GM21723 (cell line): ENCODE results near the gene IRF9.

ENCODE experiments used
- ATAC-seq: cut with Tn5 transposase; IDR thresholded peaks from one replicate; pipeline ENCODE4 v1.9.1; 2021; ENCODE audit warnings: mild to moderate bottlenecking, moderate library complexity; ENCODE audit not compliant: unreplicated experiment

The IRF9 gene

GRCh38 chr14:24146978-24147760 lies 13.9 kb upstream of the IRF9 start, which contains the start of gene RNF31:
Gene RNF31 (plus strand): TSS chr14:24147498. CDS start chr14:24147699, 201 bp downstream.
- peak; percentile 87 for ATAC-seq

GRCh38 chr14:24147761-24148428 lies 13.2 kb upstream of the IRF9 start:
- ATAC-seq, result no peak

- ATAC-seq, result no peak
Observed at GRCh38 chr14:24149302-24149969, 11.6 kb upstream of the IRF9 start.

- no peak for ATAC-seq
Observed at GRCh38 chr14:24150061-24150460, 11.0 kb upstream of the IRF9 start.

- ATAC-seq, result no peak
Observed at GRCh38 chr14:24150567-24150966, 10.5 kb upstream of the IRF9 start.

- no peak for ATAC-seq
Observed at GRCh38 chr14:24150993-24151392, 10.1 kb upstream of the IRF9 start.

- no peak for ATAC-seq
Observed at GRCh38 chr14:24151404-24152080, 9.5 kb upstream of the IRF9 start.

GRCh38 chr14:24155100-24155499 lies 6.0 kb upstream of the IRF9 start:
- ATAC-seq, result no peak

GRCh38 chr14:24156840-24157239 lies 4.2 kb upstream of the IRF9 start:
- no peak for ATAC-seq

GRCh38 chr14:24157331-24157730 lies 3.7 kb upstream of the IRF9 start:
- ATAC-seq, result no peak

GRCh38 chr14:24159777-24160498 lies 1.1 kb upstream of the IRF9 start:
- ATAC-seq, result no peak

GRCh38 chr14:24160499-24160849 lies 591 bp upstream of the IRF9 start:
- peak; percentile 2 for ATAC-seq

- no peak for ATAC-seq
Observed at GRCh38 chr14:24162093-24162492, 1.0 kb downstream of the IRF9 start.

GRCh38 chr14:24164518-24164991 lies 3.5 kb downstream of the IRF9 start:
- no peak for ATAC-seq

- no peak for ATAC-seq
Observed at GRCh38 chr14:24165785-24166184, 4.7 kb downstream of the IRF9 start.

GRCh38 chr14:24167469-24168114 lies 6.5 kb downstream of the IRF9 start:
- no peak for ATAC-seq

- ATAC-seq, result peak; percentile 83
Observed at GRCh38 chr14:24171422-24172260, 10.6 kb downstream of the IRF9 start, which contains the start of gene REC8. Gene REC8 (plus strand): TSS chr14:24172080. CDS start chr14:24172553, 473 bp downstream.

- ATAC-seq, result no peak
Observed at GRCh38 chr14:24172261-24172860, 11.3 kb downstream of the IRF9 start.

- ATAC-seq, result no peak
Observed at GRCh38 chr14:24172871-24173281, 11.8 kb downstream of the IRF9 start.
